Gastroesophageal sphincter (tissue), 4 donors: Measurements from ENCODE around the gene RAD51C. TPM values are rescaled to one million over a fixed set of nuclear protein-coding genes. Genes with fewer than 3 reads are reported as not detected.

Experiments
- ATAC-seq: fragments of 150-250 bp; one replicate; pipeline ENCODE4 v1.9.1; 2016; ENCODE audit warnings: mild to moderate bottlenecking, moderate library complexity
- H3K27ac ChIP-seq, 4 donors: fragments of 200-600 bp; sonication (generic) in 3 of 4; 1 replicate in 3 of 4; 2 replicates in 1 of 4; pipeline ENCODE4 v1.5.1; 2016 to 2019
- H3K27me3 ChIP-seq: fragments of 200-600 bp; sonication (generic); one replicate; pipeline ENCODE4 v1.5.1; 2019
- H3K36me3 ChIP-seq, 2 donors: fragments of 200-600 bp; sonication (generic); one replicate each; pipeline ENCODE4 v1.5.1; 2019; ENCODE audit warnings: control low read depth in 1 of 2
- H3K4me1 ChIP-seq, 3 donors: fragments of 200-600 bp; sonication (generic); 1 replicate in 2 of 3; 2 replicates in 1 of 3; pipeline ENCODE4 v1.5.1; 2016 to 2019; ENCODE audit warnings: control low read depth in 2 of 3
- H3K4me3 ChIP-seq, 2 donors: fragments of 200-600 bp; sonication (generic); one replicate each; pipeline ENCODE4 v1.5.1; 2019; ENCODE audit warnings: mild to moderate bottlenecking in 1 of 2, moderate library complexity in 1 of 2
- H3K9me3 ChIP-seq, 3 donors: fragments of 200-600 bp; sonication (generic); one replicate each; pipeline ENCODE4 v1.5.1; 2017 to 2019; ENCODE audit warnings: control low read depth in 2 of 3
- CTCF ChIP-seq, 4 experiments: fragments of 200-600 bp in 2 of 4; fragments of 450-650 bp in 2 of 4; sonication (generic) in 1 of 4; IDR thresholded peaks; one replicate each; pipeline ENCODE4 v1.5.1; 2017 to 2019; ENCODE audit warnings: antibody characterized with exemption in 4 of 4, mild to moderate bottlenecking in 2 of 4, moderate library complexity in 2 of 4
- EP300 ChIP-seq: sonication (generic); formaldehyde crosslinking; IDR thresholded peaks from one replicate; pipeline ENCODE4 v1.6.1; 2017; ENCODE audit warnings: antibody characterized with exemption, mild to moderate bottlenecking
- POLR2A ChIP-seq, 2 donors: fragments of 450-650 bp; IDR thresholded peaks; one replicate each; pipeline ENCODE4 v1.6.1; 2017; ENCODE audit warnings: antibody characterized with exemption in 2 of 2, mild to moderate bottlenecking in 2 of 2, moderate library complexity in 1 of 2
- POLR2AphosphoS5 ChIP-seq: sonication (generic); formaldehyde crosslinking; IDR thresholded peaks from one replicate; pipeline ENCODE4 v1.6.1; 2017; ENCODE audit warnings: antibody characterized with exemption
- WGBS, 2 donors: methylation state at CpG; one replicate each; pipeline ENCODE4 v1.1.5; 2018; ENCODE audit warnings: low coverage in 1 of 2; 5-methylcytosine and 5-hydroxymethylcytosine counted together
- total RNA-seq, 4 donors: library from RNA; depleted of rRNA; stranded (reverse); fragments of >200 nt; gene quantifications; one replicate each; pipeline ENCODE4 v1.1.0, GENCODE V29; 2016

The RAD51C gene
- total RNA-seq, 4 donors from 2014 or later: 15.2 to 31.1 (median 21.1) TPM

DNA sequence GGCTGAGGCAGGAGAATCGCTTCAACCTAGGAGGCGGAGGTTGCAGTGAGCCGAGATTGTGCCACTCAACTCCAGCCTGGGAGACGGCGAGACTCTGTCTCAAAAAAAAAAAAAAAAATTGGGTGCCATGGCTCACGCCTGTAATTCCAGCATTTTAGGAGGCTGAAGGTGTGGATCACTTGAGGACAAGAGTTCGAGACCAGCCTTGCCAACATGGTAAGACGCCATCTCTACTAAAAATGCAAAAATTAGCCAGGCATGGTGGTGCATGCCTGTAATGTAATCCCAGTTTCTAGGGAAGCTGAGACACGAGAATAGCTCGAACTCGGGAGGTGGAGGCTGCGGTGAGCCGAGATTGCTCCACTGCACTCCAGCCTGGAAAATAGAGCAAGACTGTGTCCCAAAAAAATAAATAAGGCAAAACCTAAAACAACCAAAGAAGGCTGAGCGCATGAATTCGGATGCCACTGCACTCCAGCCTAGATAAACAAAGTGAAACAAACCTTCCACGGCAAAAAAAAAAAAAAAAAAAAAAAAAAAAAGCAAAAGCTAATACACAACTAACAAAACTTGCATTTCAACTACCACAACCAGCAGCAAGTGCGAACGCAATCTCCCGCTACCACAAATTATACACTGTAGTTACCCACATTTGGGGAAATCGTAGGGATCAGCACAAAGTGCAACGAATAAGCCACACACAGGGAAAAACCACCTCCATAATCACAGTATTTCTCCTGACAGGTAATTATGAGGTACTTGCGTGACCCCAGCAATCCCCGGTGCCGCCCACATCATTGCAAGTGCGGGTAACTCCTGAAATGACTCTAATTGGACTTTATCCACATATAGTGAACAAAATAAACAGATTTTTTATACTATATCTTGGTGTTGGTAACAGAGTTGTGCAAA, 26.2 kb upstream of the RAD51C start:
- H3K4me3 ChIP-seq: no peak overlapping the region
- no peak for TF ChIP-seq POLR2AphosphoS5
- no peak for TF ChIP-seq POLR2A (IDR thresholded peaks at IDR 0.05)
- TF ChIP-seq CTCF (IDR thresholded peaks at IDR 0.05): no peak
- no peak for TF ChIP-seq EP300
- no peaks in the 10 kb centered on the region for H3K27me3 ChIP-seq
- H3K9me3 ChIP-seq: no peaks in the 10 kb centered on the region
- H3K4me1 ChIP-seq: no peaks in the 10 kb centered on the region
- no peaks in the 10 kb centered on the region for H3K36me3 ChIP-seq
- no peak for ATAC-seq
- WGBS, 2 donors: 81 to 89% methylated on average over 9 to 21 of the region's 25 CpGs
- H3K27ac ChIP-seq: no peak overlapping the region

GRCh38 chr17:58666858-58667267, 25.5 kb upstream of the RAD51C start:
- Histone ChIP-seq H3K36me3 (no peaks in the 10 kb centered on the region), H3K4me1 (no peaks in the 10 kb centered on the region), H3K4me3 (no peak overlapping the region), H3K9me3 (no peaks in the 10 kb centered on the region), H3K27me3 (no peaks in the 10 kb centered on the region), H3K27ac (no peak overlapping the region)
- no peak for TF ChIP-seq CTCF (IDR thresholded peaks at IDR 0.05)
- no peak for TF ChIP-seq EP300
- no peak for TF ChIP-seq POLR2A (IDR thresholded peaks at IDR 0.05)
- no peak for TF ChIP-seq POLR2AphosphoS5
- 49 to 65% methylated on average over 4 to 12 of the region's 19 CpGs for WGBS, 2 donors
- ATAC-seq: peak; percentile 65

- H3K4me1 ChIP-seq: no peaks in the 10 kb centered on the region
- no peaks in the 10 kb centered on the region for H3K9me3 ChIP-seq
- 60 to 63% methylated on average over 1 of the region's 1 CpG for WGBS, 2 donors
- H3K36me3 ChIP-seq: no peaks in the 10 kb centered on the region
- H3K4me3 ChIP-seq: no peak overlapping the region
- H3K27ac ChIP-seq: no peak overlapping the region
- no peak for ATAC-seq
- TF ChIP-seq POLR2AphosphoS5 (no peak), POLR2A (IDR thresholded peaks at IDR 0.05) (no peak), EP300 (no peak), CTCF (IDR thresholded peaks at IDR 0.05) (no peak)
- no peaks in the 10 kb centered on the region for H3K27me3 ChIP-seq
Observed at GRCh38 chr17:58667934-58668597, 24.3 kb upstream of the RAD51C start.

DNA sequence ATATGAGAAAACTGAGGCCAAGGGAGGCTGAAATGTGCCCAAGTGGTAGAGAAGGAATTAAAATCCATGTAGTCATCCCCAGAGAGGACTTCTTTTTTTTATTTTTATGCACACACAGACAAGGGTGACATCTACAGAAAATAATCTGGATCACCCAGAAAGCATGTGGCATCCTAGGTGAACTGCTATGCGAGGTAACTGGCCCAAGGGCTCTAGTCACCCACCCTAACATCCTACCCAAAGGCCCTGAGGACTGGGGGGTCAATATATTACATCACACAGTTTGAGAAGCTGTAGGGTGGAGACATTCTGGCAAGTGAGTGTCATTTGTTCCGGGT, 23.8 kb upstream of the RAD51C start:
- H3K36me3 ChIP-seq: no peaks in the 10 kb centered on the region
- H3K4me3 ChIP-seq: no peak overlapping the region
- H3K27me3 ChIP-seq: no peaks in the 10 kb centered on the region
- no peak overlapping the region for H3K27ac ChIP-seq
- no peak for ATAC-seq
- 80 to 100% methylated on average over 1 to 2 of the region's 2 CpGs for WGBS, 2 donors
- TF ChIP-seq EP300: no peak
- no peaks in the 10 kb centered on the region for H3K9me3 ChIP-seq
- H3K4me1 ChIP-seq: no peaks in the 10 kb centered on the region

DNA sequence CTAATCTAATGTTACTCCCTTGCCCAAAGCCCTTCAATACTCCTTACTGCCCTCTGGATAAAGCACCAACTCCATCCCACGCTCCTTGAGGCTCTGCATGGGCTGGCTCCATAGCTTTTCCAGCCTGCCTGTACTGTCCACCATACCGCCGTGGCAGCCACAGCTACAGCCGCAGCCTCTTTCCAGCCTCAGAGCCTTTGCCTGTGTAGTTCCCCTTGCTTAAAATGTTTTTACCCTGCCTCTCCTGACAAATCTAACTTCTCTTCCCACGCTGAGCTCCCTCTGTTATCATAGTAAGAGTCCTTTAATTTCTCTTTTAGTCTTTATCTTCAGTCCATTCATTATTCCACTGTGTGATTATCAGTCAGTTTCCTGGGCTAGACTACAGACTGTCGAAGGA, 22.5 kb upstream of the RAD51C start:
- no peak for ATAC-seq
- WGBS, 2 donors: 30 to 47% methylated on average over 4 to 6 of the region's 6 CpGs

More for the DNA sequence above, 22.5 kb upstream of the RAD51C start:
- no peak overlapping the region for H3K4me3 ChIP-seq
- no peaks in the 10 kb centered on the region for H3K27me3 ChIP-seq
- no peaks in the 10 kb centered on the region for H3K4me1 ChIP-seq
- H3K9me3 ChIP-seq: no peaks in the 10 kb centered on the region
- TF ChIP-seq POLR2AphosphoS5 (no peak), POLR2A (IDR thresholded peaks at IDR 0.05) (no peak), EP300 (no peak), CTCF (IDR thresholded peaks at IDR 0.05) (no peak)
- H3K36me3 ChIP-seq: no peaks in the 10 kb centered on the region
- no peak overlapping the region for H3K27ac ChIP-seq
